Urinary bladder (tissue), 4 donors: ENCODE results near the gene ABCB1. TPM values are rescaled to one million over a fixed set of nuclear protein-coding genes. Genes with fewer than 3 reads are reported as not detected.

Source experiments
- DNase-seq: peaks from one replicate; pipeline ENCODE4 v3.0.0-alpha.2; 2015; ENCODE audit errors: extremely low spot score
- H3K27ac ChIP-seq: one replicate; pipeline ENCODE4 v1.5.1; 2013; ENCODE audit warnings: low read depth, mild to moderate bottlenecking, moderate library complexity
- H3K36me3 ChIP-seq: one replicate; pipeline ENCODE4 v1.6.1; 2013; ENCODE audit warnings: mild to moderate bottlenecking, moderate library complexity; ENCODE audit not compliant: insufficient read depth
- H3K4me1 ChIP-seq: one replicate; pipeline ENCODE4 v1.6.1; 2013; ENCODE audit warnings: mild to moderate bottlenecking, moderate library complexity; ENCODE audit not compliant: insufficient read depth
- H3K4me3 ChIP-seq: one replicate; pipeline ENCODE4 v1.5.1; 2013; ENCODE audit warnings: low read depth, low read length
- whole genome bisulfite sequencing: extraction: QIAGEN DNeasy Blood & Tissue Kit; methylation state at CpG from one replicate; pipeline ENCODE4 v1.1.7; 2013; 5-methylcytosine and 5-hydroxymethylcytosine counted together
- polyA plus RNA-seq: library from polyadenylated mRNA; stranded (reverse); fragments of 200-250 nt; gene quantifications from one replicate; pipeline ENCODE4 v1.2.3, GENCODE V29; 2013
- total RNA-seq: library from RNA; depleted of rRNA; stranded (reverse); fragments of >200 nt; gene quantifications from one replicate; pipeline ENCODE4 v1.2.3, GENCODE V29; 2014
- donor health status: healthy with polysubstance abuse.
- donor health status: healthy.

The ABCB1 gene
- total RNA-seq (2.4 TPM), polyA plus RNA-seq (4.3 TPM)

GRCh38 chr7:87600130-87601124 is at the start of gene ABCB1:
TSS of gene ABCB1 (minus strand) at chr7:87600884. CDS start at chr7:87600184, 700 bp downstream.
- H3K4me3 ChIP-seq = peak within 1 kb of the TSS; percentile 35
- no peaks in the 10 kb centered on the region for H3K4me1 ChIP-seq
- H3K27ac ChIP-seq = no peak within 1 kb of the TSS
- H3K36me3 ChIP-seq = no peaks in the 10 kb centered on the region
- 2% methylated on average over 61 of the region's 61 CpGs for WGBS
- peak; percentile 2 for DNase-seq

DNA sequence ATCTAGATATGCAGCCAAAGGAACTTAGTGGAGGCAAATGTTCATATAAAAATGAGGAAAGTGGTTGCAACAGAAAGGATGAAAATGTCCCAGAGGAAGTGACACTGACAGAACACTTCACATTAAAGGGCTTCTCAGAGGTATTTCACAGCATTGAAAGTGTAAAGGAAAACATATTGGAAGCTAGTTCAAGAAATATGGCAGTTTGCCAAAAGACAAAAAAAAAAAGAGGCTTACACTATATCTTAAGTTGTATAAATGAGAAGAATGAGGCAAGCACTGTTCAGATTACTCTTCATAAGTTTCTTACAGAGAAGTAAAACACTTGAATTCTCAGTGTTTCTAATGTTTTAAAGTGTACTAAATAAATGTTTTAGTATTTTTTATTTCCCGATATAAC is 47.6 kb upstream of the ABCB1 start:
- WGBS = 98% methylated on average over 1 of the region's 1 CpG

GRCh38 chr7:87645446-87645845 is 44.8 kb upstream of the ABCB1 start:
- DNase-seq = no peak
- H3K4me3 ChIP-seq = no peak overlapping the region
- WGBS = 90% methylated on average over 1 of the region's 1 CpG
- no peaks in the 10 kb centered on the region for H3K36me3 ChIP-seq
- H3K4me1 ChIP-seq = no peaks in the 10 kb centered on the region
- H3K27ac ChIP-seq = no peak overlapping the region

More for the DNA sequence above, 47.6 kb upstream of the ABCB1 start:
- DNase-seq = no peak
- no peaks in the 10 kb centered on the region for H3K4me1 ChIP-seq
- no peak overlapping the region for H3K27ac ChIP-seq
- H3K4me3 ChIP-seq = no peak overlapping the region
- H3K36me3 ChIP-seq = no peaks in the 10 kb centered on the region

DNA sequence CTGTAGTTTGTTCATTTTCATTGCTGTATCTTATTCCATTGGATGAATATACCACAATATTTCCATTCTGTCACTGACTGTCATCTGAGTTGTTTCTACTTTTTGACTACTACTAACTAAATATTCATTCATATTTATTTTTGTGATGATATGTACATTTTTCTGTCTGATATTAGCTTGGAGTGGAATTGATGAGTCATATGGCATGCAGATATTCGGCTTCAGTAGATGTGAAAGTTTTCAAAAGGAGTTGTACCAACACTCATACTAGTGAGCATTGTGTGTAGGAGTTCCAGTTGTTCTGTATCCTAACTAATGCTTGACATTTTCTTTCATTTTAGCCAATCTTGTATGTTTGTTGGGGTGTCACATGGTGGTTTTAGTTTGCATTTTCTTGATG is 35.2 kb upstream of the ABCB1 start:
- Histone ChIP-seq H3K27ac (no peak overlapping the region), H3K4me1 (no peaks in the 10 kb centered on the region), H3K36me3 (no peaks in the 10 kb centered on the region), H3K4me3 (no peak overlapping the region)
- DNase-seq = no peak
- 86% methylated on average over 1 of the region's 1 CpG for WGBS

DNA sequence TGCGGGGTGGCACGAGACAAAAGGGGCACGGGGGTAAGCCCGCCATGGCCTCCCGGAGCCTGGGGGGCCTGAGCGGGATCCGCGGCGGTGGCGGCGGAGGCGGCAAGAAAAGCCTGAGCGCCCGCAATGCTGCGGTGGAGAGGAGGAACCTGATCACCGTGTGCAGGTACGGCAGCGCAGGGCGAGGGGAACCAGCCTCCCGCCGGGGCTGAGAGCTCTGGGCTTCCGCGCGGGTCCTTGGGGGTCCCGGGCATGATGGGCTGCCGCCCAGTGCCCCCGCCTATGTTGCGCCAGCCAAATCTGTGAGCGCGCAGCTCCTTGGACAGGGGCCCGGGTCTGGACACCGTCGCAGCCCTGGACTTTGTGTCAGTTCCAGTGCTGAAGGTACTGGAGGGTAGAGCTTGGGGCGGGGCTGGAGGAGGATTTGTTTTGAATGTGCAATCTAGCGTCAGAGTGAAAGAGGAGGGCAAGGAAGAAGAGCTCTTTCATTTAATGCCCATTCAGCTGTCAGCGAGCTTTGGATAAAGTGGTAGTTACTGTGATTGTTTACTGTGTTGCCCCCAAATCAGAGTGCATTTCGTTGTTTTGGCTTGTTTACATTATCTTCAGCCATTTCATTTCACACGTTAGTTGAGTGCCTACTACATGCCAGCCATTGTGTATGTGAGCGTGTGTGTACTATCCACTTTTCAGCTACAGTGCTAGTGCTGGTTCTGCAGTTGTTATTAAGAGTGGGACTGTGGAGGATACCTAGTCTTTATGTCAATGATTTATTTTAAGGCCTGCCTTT is 28.3 kb upstream of the ABCB1 start:
- H3K36me3 ChIP-seq = no peaks in the 10 kb centered on the region
- WGBS = 6% methylated on average over 39 of the region's 39 CpGs
- H3K27ac ChIP-seq = no peak overlapping the region
- DNase-seq = no peak
- peak overlapping the region; percentile 56 for H3K4me3 ChIP-seq
- H3K4me1 ChIP-seq = no peaks in the 10 kb centered on the region

GRCh38 chr7:87627634-87627994 is 26.9 kb upstream of the ABCB1 start:
- peak overlapping the region; percentile 56 for H3K4me3 ChIP-seq
- no peaks in the 10 kb centered on the region for H3K4me1 ChIP-seq
- no peak for DNase-seq
- no peaks in the 10 kb centered on the region for H3K36me3 ChIP-seq
- H3K27ac ChIP-seq = no peak overlapping the region
- under 1% methylated on average over 30 of the region's 30 CpGs for WGBS

- no peak overlapping the region for H3K27ac ChIP-seq
- H3K4me1 ChIP-seq = no peaks in the 10 kb centered on the region
- no peaks in the 10 kb centered on the region for H3K36me3 ChIP-seq
- no peak overlapping the region for H3K4me3 ChIP-seq
- 88% methylated on average over 15 of the region's 15 CpGs for WGBS
- no peak for DNase-seq
Observed at GRCh38 chr7:87625101-87625500, 24.4 kb upstream of the ABCB1 start.

DNA sequence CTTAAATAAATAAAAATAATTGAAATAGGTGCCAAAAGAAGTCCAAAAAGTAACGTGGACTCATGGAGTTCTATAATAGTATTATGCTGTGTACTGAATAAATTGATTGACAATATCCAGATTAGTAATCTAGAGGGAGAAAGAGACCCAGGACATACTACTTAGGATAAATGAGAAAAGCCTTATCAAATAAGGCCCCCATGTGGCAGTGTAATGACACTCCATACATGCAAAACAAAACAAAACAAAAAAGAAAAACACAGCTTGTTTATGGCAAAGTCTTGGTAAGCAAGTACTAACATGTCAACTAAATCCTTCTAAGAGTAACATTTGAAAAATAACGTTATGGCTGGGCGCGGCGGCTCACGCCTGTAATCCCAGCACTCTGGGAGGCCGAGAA is 23.9 kb upstream of the ABCB1 start:
- Histone ChIP-seq H3K4me3 (no peak overlapping the region), H3K36me3 (no peaks in the 10 kb centered on the region), H3K4me1 (no peaks in the 10 kb centered on the region), H3K27ac (no peak overlapping the region)
- no peak for DNase-seq
- WGBS = 74% methylated on average over 7 of the region's 7 CpGs

DNA sequence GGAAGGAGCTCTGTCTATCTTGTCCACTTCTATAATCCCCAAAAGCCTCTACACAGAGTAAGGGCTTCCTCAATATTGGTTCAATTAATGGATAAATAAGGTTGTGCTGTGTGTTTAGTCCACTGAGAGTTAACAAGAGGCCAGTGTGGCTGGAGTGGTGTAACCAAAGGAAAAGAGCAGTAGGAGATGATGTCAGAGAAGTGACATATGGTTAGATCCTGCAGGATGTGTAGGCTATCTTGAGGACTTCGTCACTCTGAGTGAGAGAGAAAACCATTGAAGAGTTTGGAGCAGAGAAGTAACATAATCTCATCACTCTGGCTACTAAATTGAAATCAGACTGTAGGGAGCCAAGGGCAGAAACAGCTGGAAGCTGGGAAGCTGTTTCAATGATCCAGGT is 14.5 kb upstream of the ABCB1 start:
- 57% methylated on average over 1 of the region's 1 CpG for WGBS
- no peak for DNase-seq
- Histone ChIP-seq H3K4me3 (no peak overlapping the region), H3K36me3 (no peaks in the 10 kb centered on the region), H3K27ac (no peak overlapping the region), H3K4me1 (no peaks in the 10 kb centered on the region)

- 81% methylated on average over 5 of the region's 5 CpGs for WGBS
- Histone ChIP-seq H3K4me3 (no peak overlapping the region), H3K4me1 (no peaks in the 10 kb centered on the region)
Observed at GRCh38 chr7:87609916-87610315, 9.2 kb upstream of the ABCB1 start.

DNA sequence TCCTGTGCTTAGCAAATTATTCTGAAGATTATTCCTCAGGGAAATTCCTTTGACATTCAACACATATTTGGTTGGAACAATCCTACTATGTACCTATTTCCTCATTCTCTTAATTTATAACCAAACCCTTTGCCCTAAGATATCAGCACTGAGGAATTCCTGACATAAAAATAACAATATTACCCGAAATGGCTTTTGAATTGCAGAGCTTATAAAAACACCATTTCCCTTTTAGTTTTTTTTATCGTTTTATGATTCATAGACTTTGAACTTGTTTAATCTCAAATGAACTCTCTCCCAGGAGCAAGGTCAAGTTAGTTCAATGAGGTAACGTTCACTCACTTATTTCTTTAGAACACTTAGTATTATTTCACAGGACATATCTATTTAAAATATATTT is 7.7 kb upstream of the ABCB1 start:
- no peaks in the 10 kb centered on the region for H3K4me1 ChIP-seq
- no peaks in the 10 kb centered on the region for H3K36me3 ChIP-seq
- no peak overlapping the region for H3K4me3 ChIP-seq
- H3K27ac ChIP-seq = no peak overlapping the region
- DNase-seq = no peak
- 42% methylated on average over 3 of the region's 3 CpGs for WGBS

More at GRCh38 chr7:87609916-87610315, 9.2 kb upstream of the ABCB1 start:
- no peak overlapping the region for H3K27ac ChIP-seq
- no peak for DNase-seq
- no peaks in the 10 kb centered on the region for H3K36me3 ChIP-seq

GRCh38 chr7:87604264-87604663 is 3.6 kb upstream of the ABCB1 start:
- Histone ChIP-seq H3K4me1 (no peaks in the 10 kb centered on the region), H3K4me3 (no peak overlapping the region), H3K27ac (no peak overlapping the region), H3K36me3 (no peaks in the 10 kb centered on the region)
- DNase-seq = no peak
- 84% methylated on average over 1 of the region's 1 CpG for WGBS

GRCh38 chr7:87599336-87599735 is 1.3 kb downstream of the ABCB1 start:
- Histone ChIP-seq H3K4me3 (no peak overlapping the region), H3K4me1 (no peaks in the 10 kb centered on the region), H3K36me3 (no peaks in the 10 kb centered on the region), H3K27ac (no peak overlapping the region)
- no peak for DNase-seq
- 63% methylated on average over 10 of the region's 10 CpGs for WGBS
